VCaP (cell line): ENCODE results near the gene HLA-DQB2.
"Not testable (repeated sequence)": the region's sequence is repeated elsewhere in the genome, so short reads cannot be mapped to it uniquely, and the experiment has no call there.

ENCODE experiments used
- H3K27ac ChIP-seq: fragments of 450-650 bp; 2 replicates; pipeline ENCODE4 v1.5.1; 2017
- CTCF ChIP-seq: fragments of 450-650 bp; conservative IDR thresholded peaks from 2 replicates; pipeline ENCODE4 v1.5.1; 2017; ENCODE audit warnings: mild to moderate bottlenecking, moderate library complexity

The HLA-DQB2 gene

GRCh38 chr6:32763421-32763820, at the start of gene HLA-DQB2:
Gene HLA-DQB2 (minus strand): TSS chr6:32763532. CDS start chr6:32763470, 62 bp downstream.
- TF ChIP-seq CTCF: no peak

DNA sequence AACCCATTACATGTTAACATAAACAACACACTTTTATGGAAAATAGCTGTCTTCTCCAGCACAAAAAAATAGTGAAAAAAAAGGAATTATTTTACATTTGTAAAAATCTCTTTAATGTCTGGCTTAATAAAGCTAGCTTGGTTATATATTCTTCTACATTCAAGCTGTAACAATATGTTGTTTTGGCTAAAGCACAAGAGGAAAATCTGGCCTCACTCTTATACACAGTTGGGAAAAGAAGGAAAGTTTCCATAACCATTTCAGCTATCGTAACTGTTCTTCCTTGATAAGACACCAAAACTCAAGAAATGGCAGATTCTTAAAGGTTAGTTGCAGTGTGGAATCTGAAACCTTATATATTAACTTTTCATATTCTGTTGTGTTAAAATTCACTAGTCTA, 45.8 kb upstream of the HLA-DQB2 start:
- no peak overlapping the region for H3K27ac ChIP-seq
- TF ChIP-seq CTCF: no peak

More at GRCh38 chr6:32763421-32763820, at the start of gene HLA-DQB2:
- H3K27ac ChIP-seq: no peak within 1 kb of the TSS

DNA sequence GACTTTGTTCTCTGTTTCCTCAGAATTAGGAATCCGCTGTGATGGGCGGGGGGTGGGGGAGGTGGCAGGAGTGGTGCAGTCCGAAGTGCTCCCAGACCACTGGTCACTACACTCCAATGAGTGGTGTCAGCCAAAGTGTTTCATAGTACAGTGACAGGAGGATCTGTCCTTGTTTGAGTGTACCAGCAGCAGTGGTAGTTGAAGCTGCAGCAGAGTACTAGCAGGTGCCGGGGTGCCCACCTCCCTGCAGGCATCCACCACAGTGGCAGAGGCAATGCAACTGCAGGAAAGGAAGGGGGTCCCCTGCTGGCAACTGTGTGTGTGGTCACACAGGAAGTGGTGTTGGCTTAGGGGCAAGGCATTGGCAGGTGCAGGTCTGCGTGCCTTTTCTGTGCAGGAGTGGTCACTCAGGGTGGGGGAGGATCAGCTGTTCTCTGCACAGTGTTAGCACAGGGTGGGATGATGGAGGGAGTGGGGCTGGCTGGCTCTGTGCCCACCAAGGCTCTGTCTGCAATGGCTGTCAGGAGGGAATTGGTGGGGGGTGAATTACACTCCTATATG, 43.8 kb upstream of the HLA-DQB2 start:
- no peak overlapping the region for H3K27ac ChIP-seq
- TF ChIP-seq CTCF: no peak

- not testable (repeated sequence) for H3K27ac ChIP-seq
These were observed 42.1 kb upstream of the HLA-DQB2 start for GRCh38 chr6:32805404-32805803.

- no peak for TF ChIP-seq CTCF
These were observed 40.1 kb upstream of the HLA-DQB2 start for GRCh38 chr6:32803416-32803815.

DNA sequence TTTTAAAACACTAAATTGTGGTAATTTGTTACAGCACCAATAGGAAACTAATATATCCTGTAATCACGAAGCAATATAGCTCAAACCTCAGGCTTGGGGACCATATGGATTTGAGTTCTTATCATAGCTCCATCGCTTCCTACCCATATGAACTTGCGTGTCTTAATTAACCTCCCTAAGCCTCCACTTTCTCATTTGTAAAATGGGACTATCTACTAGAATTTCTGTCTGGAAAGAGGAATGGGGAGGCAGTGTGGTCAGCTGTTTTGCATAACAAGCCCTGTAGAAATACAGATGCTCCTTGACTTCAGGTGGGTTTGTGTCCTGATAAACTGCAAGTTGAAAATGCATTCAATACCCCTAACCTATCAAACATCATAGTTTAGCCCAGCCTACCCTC, 36.4 kb upstream of the HLA-DQB2 start:
- no peak for TF ChIP-seq CTCF
- H3K27ac ChIP-seq: no peak overlapping the region

More at GRCh38 chr6:32803416-32803815, 40.1 kb upstream of the HLA-DQB2 start:
- no peak overlapping the region for H3K27ac ChIP-seq

DNA sequence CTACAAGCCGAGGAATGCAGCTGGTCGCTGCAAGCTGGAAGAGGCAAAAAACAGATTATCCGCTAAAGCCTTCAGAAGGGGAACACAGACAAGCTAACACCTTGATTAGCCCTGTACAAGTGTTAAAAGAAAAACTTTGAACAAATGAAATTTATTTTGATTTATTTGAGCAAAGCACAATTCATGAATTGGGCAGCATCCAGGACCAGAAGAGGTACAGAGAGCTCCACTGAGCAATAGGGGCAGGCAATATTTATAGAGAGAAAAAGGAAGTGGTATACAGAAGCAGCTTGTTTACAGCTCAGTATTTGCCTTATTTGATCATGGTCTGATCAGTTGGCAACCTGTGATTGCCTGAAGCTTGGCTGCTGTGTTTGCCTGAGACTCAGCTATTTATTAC, 35.8 kb upstream of the HLA-DQB2 start:
- H3K27ac ChIP-seq: no peak overlapping the region
- TF ChIP-seq CTCF: no peak

DNA sequence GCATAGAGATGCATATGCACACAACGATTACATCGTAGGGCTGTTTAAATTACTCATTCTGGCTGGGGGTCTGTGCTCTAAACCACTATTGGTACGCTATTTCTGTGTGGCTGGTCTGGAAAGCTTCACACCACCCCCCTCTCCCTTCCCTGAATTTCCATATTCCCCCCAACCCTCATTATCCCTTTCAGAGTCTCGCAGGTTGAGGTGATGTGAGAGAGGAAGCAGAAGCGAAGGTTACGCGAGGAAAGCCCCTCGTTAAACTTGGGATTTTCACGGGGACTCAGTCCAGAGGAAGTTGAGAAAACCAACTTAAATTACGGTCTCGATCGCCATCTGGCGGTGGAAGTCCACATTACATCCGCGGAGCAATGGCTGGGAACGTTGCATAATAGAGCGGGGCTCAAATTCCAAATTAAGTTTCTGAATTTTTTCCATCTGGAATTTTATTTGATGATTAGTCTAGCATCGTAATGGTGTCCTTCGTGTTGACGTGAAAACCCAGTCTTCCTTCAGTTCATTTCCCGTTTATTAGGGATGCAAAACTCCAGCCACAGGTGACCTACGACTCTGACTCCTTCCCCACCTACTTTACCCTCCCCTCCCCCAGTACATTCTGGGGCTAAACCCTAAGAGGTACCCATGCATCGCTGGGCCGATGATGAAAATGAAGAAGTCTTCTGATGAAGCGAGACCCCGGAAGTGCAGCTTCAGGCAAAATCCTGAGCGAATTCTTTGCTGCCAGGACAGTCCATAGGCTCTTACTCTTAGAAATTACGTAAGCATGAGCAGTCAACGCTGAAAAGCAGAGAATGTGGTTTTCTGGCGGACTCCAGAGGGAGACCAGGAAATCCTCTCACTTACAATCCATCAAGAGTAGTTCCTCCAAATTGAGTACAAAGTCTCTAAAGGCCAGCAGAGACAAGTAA, 33.8 kb upstream of the HLA-DQB2 start:
- TF ChIP-seq CTCF: peak; percentile 80
- H3K27ac ChIP-seq: no peak overlapping the region
